HCT116 (cell line): ENCODE data around the gene PRDM12. TPM values are rescaled to one million over a fixed set of nuclear protein-coding genes. Genes with fewer than 3 reads are reported as not detected.

Experiments
- ATAC-seq: fragments of 200-7000 bp; cut with Tn5 transposase; 2 replicates; pipeline ENCODE4 v1.9.1; 2020; ENCODE audit warnings: mild to moderate bottlenecking, moderate library complexity
- BruUV-seq: library from RNA; stranded (reverse); fragments of 400-500 nt; replicated peaks from 2 replicates; lab custom pipeline; 2021; lab: Mats Ljungman, UMichigan
- CTCF ChIA-PET: fragments of 300-600 bp; sonication (Branson Sonifier 250); formaldehyde crosslinking; loops from one replicate; lab custom pipeline; 2021; ENCODE audit warnings: antibody characterized with exemption; lab: Charles Lee
- POLR2A ChIA-PET: fragments of 300-600, 350-600 bp; sonication (Branson Sonifier 250); formaldehyde crosslinking; loops from one replicate; lab custom pipeline; 2021; ENCODE audit warnings: antibody characterized with exemption; lab: Charles Lee
- RAD21 ChIA-PET, 2 experiments: fragments of 300-600 bp; sonication (Branson Sonifier 250); formaldehyde crosslinking; loops; one replicate each; lab custom pipeline; 2023; ENCODE audit warnings: low total read pairs in 2 of 2; ENCODE audit not compliant: uncharacterized antibody in 2 of 2, unreplicated experiment in 2 of 2, low non-redundant PET in 1 of 2; lab: Charles Lee
- DNase-seq: peaks from one replicate; pipeline ENCODE4 v3.0.0-alpha.2; 2010; ENCODE audit warnings: low read depth, low spot score
- H2AFZ ChIP-seq: fragments of 200-600 bp; shearing (Covaris generic), sonication (generic); 2 replicates; pipeline ENCODE4 v1.6.1; 2017; ENCODE audit warnings: low read depth, mixed run types, mixed read lengths, antibody characterized with exemption, low read length; ENCODE audit not compliant: poor library complexity, severe bottlenecking
- H3K27ac ChIP-seq: 2 replicates; pipeline ENCODE4 v1.5.1; 2012; ENCODE audit warnings: low read depth, low read length
- H3K27me3 ChIP-seq: fragments of 200-600 bp; sonication (generic); 2 replicates; pipeline ENCODE4 v1.6.1; 2016; ENCODE audit warnings: mixed run types, low read length, mixed read lengths; ENCODE audit not compliant: insufficient read depth
- H3K36me3 ChIP-seq, 2 experiments: fragments of 200-500 bp in 1 of 2; fragments of 200-600 bp in 1 of 2; sonication (Bioruptor generic) in 1 of 2; sonication (generic) in 1 of 2; 2 replicates each; pipeline versions ENCODE4 v1.5.1 to v1.6.1; 2014 to 2016; ENCODE audit warnings: low read length in 2 of 2, inconsistent platforms in 1 of 2, mixed read lengths in 1 of 2, mixed run types in 1 of 2; ENCODE audit not compliant: insufficient read depth in 2 of 2, control insufficient read depth in 1 of 2
- H3K4me1 ChIP-seq, 2 experiments: fragments of 200-600 bp in 1 of 2; sonication (generic) in 1 of 2; 2 replicates each; pipeline versions ENCODE4 v1.5.1 to v1.6.1; 2012 to 2017; ENCODE audit warnings: low read length in 2 of 2, inconsistent platforms in 1 of 2, mild to moderate bottlenecking in 1 of 2, mixed read lengths in 1 of 2, mixed run types in 1 of 2, moderate library complexity in 1 of 2; ENCODE audit not compliant: insufficient read depth in 2 of 2, control insufficient read depth in 1 of 2
- H3K4me2 ChIP-seq: fragments of 200-600 bp; sonication (generic); 2 replicates; pipeline ENCODE4 v1.6.1; 2017; ENCODE audit warnings: mixed run types, low read length, mixed read lengths
- H3K4me3 ChIP-seq, 2 experiments: fragments of 200-600 bp in 1 of 2; sonication (generic) in 1 of 2; replicated peaks in 1 of 2; 2 replicates each; pipeline ENCODE4 v1.5.1; 2011 to 2016; ENCODE audit warnings: low read length in 2 of 2, control low read depth in 1 of 2, low read depth in 1 of 2, mild to moderate bottlenecking in 1 of 2, mixed read lengths in 1 of 2, mixed run types in 1 of 2
- H3K79me2 ChIP-seq: fragments of 200-600 bp; sonication (generic); 2 replicates; pipeline ENCODE4 v1.6.1; 2017; ENCODE audit warnings: mild to moderate bottlenecking, mixed run types, low read length, moderate library complexity, mixed read lengths; ENCODE audit not compliant: insufficient read depth
- H3K9ac ChIP-seq: fragments of 200-600 bp; sonication (generic); 2 replicates; pipeline ENCODE4 v1.6.1; 2016; ENCODE audit warnings: low read length, mixed read lengths
- H3K9me2 ChIP-seq: fragments of 200-600 bp; sonication (generic), shearing (Covaris generic); 2 replicates; pipeline ENCODE4 v1.6.1; 2017; ENCODE audit warnings: mixed run types, mild to moderate bottlenecking, moderate library complexity; ENCODE audit not compliant: insufficient read depth
- H3K9me3 ChIP-seq, 2 experiments: fragments of 200-500 bp in 1 of 2; fragments of 200-600 bp in 1 of 2; sonication (Bioruptor generic) in 1 of 2; sonication (generic) in 1 of 2; 2 replicates each; pipeline ENCODE4 v1.6.1; 2014 to 2017; ENCODE audit warnings: low read length in 2 of 2, mixed read lengths in 2 of 2, inconsistent platforms in 1 of 2, low read depth in 1 of 2, mild to moderate bottlenecking in 1 of 2, mixed run types in 1 of 2, moderate library complexity in 1 of 2; ENCODE audit not compliant: control insufficient read depth in 1 of 2, insufficient read depth in 1 of 2
- H4K20me1 ChIP-seq: fragments of 200-600 bp; sonication (generic), shearing (Covaris generic); 2 replicates; pipeline ENCODE4 v1.6.1; 2017; ENCODE audit warnings: mixed run types, mild to moderate bottlenecking, moderate library complexity; ENCODE audit not compliant: insufficient read depth
- ATF3 ChIP-seq: IDR thresholded peaks from 2 replicates; pipeline ENCODE4 v1.6.1; 2012
- CBX3 ChIP-seq: IDR thresholded peaks from 2 replicates; pipeline ENCODE4 v1.6.1; 2012; ENCODE audit warnings: low read depth
- CEBPB ChIP-seq: IDR thresholded peaks from 2 replicates; pipeline ENCODE4 v1.6.1; 2012; ENCODE audit warnings: low read depth
- EZH2 ChIP-seq: fragments of 200-600 bp; sonication (generic); IDR thresholded peaks from 2 replicates; pipeline ENCODE4 v1.6.1; 2017; ENCODE audit warnings: antibody characterized with exemption, mixed run types
- EZH2phosphoT487 ChIP-seq: fragments of 200-600 bp; IDR thresholded peaks from 2 replicates; pipeline ENCODE4 v1.6.1; 2018; ENCODE audit warnings: antibody characterized with exemption, borderline replicate concordance
- JUND ChIP-seq: IDR thresholded peaks from 2 replicates; pipeline ENCODE4 v1.6.1; 2012
- MAX ChIP-seq: IDR thresholded peaks from 2 replicates; pipeline ENCODE4 v1.6.1; 2012
- POLR2A ChIP-seq: IDR thresholded peaks from 2 replicates; pipeline ENCODE4 v1.7.0; 2011; ENCODE audit warnings: borderline replicate concordance; ENCODE audit not compliant: insufficient read depth, insufficient read length; ENCODE audit errors: extremely low read depth
- RAD21 ChIP-seq: IDR thresholded peaks from 2 replicates; pipeline ENCODE4 v1.6.1; 2012; ENCODE audit warnings: low read depth, mild to moderate bottlenecking
- REST ChIP-seq: IDR thresholded peaks from 2 replicates; pipeline ENCODE4 v1.6.1; 2012; ENCODE audit warnings: low read depth
- SIN3A ChIP-seq: IDR thresholded peaks from 2 replicates; pipeline ENCODE4 v1.6.1; 2012; ENCODE audit warnings: low read depth
- SP1 ChIP-seq: IDR thresholded peaks from 2 replicates; pipeline ENCODE4 v1.6.1; 2012; ENCODE audit warnings: low read depth
- SRF ChIP-seq: IDR thresholded peaks from 2 replicates; pipeline ENCODE4 v1.6.1; 2012; ENCODE audit warnings: low read depth
- TCF7L2 ChIP-seq: IDR thresholded peaks from 2 replicates; pipeline ENCODE4 v1.7.0; 2011; ENCODE audit warnings: borderline replicate concordance, inconsistent platforms; ENCODE audit not compliant: insufficient read depth, insufficient read length; ENCODE audit errors: extremely low read depth
- YY1 ChIP-seq: IDR thresholded peaks from 2 replicates; pipeline ENCODE4 v1.6.1; 2011; ENCODE audit warnings: low read length, low read depth, moderate library complexity, mild to moderate bottlenecking; ENCODE audit not compliant: insufficient replicate concordance; ENCODE audit errors: extremely low read depth
- ZFX ChIP-seq: fragments of 450-650 bp; IDR thresholded peaks from 2 replicates; pipeline ENCODE4 v1.6.1; 2017
- ZNF274 ChIP-seq: fragments of 200-500 bp; sonication (Bioruptor generic); IDR thresholded peaks from 2 replicates; pipeline ENCODE4 v1.6.1; 2014; ENCODE audit warnings: mild to moderate bottlenecking, low read depth, low read length, inconsistent platforms
- intact Hi-C: fragments of 100-400 bp; cut with micrococcal nuclease; formaldehyde crosslinking; loops from 2 replicates; pipeline ENCODE4 v1.10.0; 2022
- total RNA-seq: library from RNA; stranded (reverse); gene quantifications from one replicate; pipeline ENCODE4 v1.2.1, GENCODE V29; 2021; ENCODE audit not compliant: unreplicated experiment
- TF ChIP-seq, protein P1 (sequence below), 3 experiments: fragments of 200-600 bp in 1 of 3; sonication (generic) in 1 of 3; IDR thresholded peaks in 2 of 3; conservative IDR thresholded peaks in 1 of 3; 2 replicates each; pipeline ENCODE4 v1.5.1; 2012 to 2017; ENCODE audit warnings: low read depth in 2 of 3, low read length in 2 of 3, antibody characterized with exemption in 1 of 3, borderline replicate concordance in 1 of 3, control low read depth in 1 of 3, mild to moderate bottlenecking in 1 of 3, mixed read lengths in 1 of 3, mixed run types in 1 of 3, moderate library complexity in 1 of 3; ENCODE audit not compliant: insufficient read depth in 1 of 3

Gene PRDM12
- total RNA-seq, 1 experiment from 2014 or later: 0.54 TPM

DNA sequence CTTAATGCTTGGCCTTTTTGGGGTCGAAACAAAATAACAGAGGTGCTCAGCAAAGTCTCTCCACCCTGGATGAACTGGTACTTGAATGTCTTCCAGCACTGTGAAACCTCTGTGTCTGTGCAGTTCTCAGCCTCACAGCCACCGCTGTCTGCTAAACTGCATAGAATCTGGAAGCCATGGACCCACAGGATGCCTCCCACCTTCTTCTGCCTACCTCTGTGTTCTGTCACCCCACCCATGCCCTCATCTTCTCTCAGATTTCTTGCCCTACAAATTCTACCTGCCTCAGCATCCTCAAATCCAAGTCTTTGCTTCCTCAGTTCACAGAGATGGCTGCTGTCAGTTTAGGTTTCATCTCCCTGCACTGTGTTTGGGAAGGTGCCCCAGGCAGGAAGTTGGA is 64.8 kb downstream of the PRDM12 start (continued):
- TF ChIP-seq REST (no peak), SIN3A (no peak), EZH2 (no peak), SP1 (no peak), CBX3 (no peak), ZNF274 (no peak), TCF7L2 (no peak), CEBPB (no peak)

DNA sequence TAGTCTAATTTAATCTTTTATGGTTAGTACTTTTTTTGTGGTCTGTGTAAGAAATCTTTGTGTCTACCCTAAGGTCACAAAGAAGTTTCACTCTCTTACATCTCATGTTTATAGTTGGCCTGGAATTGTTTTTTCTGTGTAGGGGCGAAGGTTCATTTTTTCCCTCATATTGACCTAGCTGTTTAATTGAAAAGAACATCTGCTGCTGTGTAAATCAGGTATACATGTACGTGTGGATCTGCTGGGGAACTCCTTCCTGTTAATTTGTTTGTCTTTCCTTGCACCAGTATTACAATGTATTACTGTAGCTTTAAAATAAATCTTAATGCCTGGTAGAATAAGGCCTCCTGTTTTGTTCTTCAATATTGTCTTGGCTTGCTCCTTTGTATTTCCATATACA is 67.0 kb downstream of the PRDM12 start:
- Histone ChIP-seq H3K27me3 (no peaks in the 10 kb centered on the region), H3K4me1 (peaks cover 43 to 57% of the 10 kb centered on the region in 2 experiments), H3K9me2 (no peaks in the 10 kb centered on the region), H4K20me1 (no peaks in the 10 kb centered on the region; the same call in 1 of the 2 replicates), H2AFZ (no peak overlapping the region), H3K36me3 (no peaks in the 10 kb centered on the region), H3K9ac (no peak overlapping the region), H3K4me3 (no peak overlapping the region), H3K4me2 (no peak overlapping the region), H3K27ac (no peak overlapping the region), H3K79me2 (peaks cover 69% of the 10 kb centered on the region), H3K9me3 (no peaks in the 10 kb centered on the region)
- ATAC-seq (no peak), DNase-seq (no peak)
- intact Hi-C loops: no loop called here
- no TSS peak for BruUV-seq
- ChIA-PET POLR2A (no interaction called here), RAD21 (interaction anchor here in 1 of 2 experiments (0.7 kb wide), 1 partner anchor 66 kb away, joined by 5 read pairs; no protein-coding TSS in a partner anchor), CTCF (no interaction called here)
- TF ChIP-seq EZH2phosphoT487: no peak
- no peak for TF ChIP-seq JUND
- no peak for TF ChIP-seq EZH2
- no peak for TF ChIP-seq SP1
- TF ChIP-seq, protein P1, sequence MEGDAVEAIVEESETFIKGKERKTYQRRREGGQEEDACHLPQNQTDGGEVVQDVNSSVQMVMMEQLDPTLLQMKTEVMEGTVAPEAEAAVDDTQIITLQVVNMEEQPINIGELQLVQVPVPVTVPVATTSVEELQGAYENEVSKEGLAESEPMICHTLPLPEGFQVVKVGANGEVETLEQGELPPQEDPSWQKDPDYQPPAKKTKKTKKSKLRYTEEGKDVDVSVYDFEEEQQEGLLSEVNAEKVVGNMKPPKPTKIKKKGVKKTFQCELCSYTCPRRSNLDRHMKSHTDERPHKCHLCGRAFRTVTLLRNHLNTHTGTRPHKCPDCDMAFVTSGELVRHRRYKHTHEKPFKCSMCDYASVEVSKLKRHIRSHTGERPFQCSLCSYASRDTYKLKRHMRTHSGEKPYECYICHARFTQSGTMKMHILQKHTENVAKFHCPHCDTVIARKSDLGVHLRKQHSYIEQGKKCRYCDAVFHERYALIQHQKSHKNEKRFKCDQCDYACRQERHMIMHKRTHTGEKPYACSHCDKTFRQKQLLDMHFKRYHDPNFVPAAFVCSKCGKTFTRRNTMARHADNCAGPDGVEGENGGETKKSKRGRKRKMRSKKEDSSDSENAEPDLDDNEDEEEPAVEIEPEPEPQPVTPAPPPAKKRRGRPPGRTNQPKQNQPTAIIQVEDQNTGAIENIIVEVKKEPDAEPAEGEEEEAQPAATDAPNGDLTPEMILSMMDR (IDR thresholded peaks at IDR 0.05 in 2 of 3, conservative IDR thresholded peaks at IDR 0.05 in 1 of 3; ENCODE audit: borderline replicate concordance in 1 of 3, insufficient read depth in 1 of 3, low read depth in 2 of 3, low read length in 2 of 3): no peak
- TF ChIP-seq CEBPB: no peak
- no peak for TF ChIP-seq CBX3
- TF ChIP-seq POLR2A: no peak
- no peak for TF ChIP-seq SIN3A
- no peak for TF ChIP-seq MAX
- TF ChIP-seq YY1: no peak
- TF ChIP-seq ATF3: no peak
- no peak for TF ChIP-seq RAD21
- no peak for TF ChIP-seq ZFX
- no peak for TF ChIP-seq SRF
